HL-60/S4 treated with phorbol 12-myristate 13-acetate at 8.2 ng/mL for 4 days and 3 days (cell line): ENCODE results near the gene CNOT6L.

Source experiments
- in situ Hi-C: fragments of 300-500 bp; cut with MboI; formaldehyde crosslinking; loops from 2 replicates; pipeline ENCODE4 v1.15.0; 2022; ENCODE audit warnings: low sequenced_read_pairs

CNOT6L gene

DNA sequence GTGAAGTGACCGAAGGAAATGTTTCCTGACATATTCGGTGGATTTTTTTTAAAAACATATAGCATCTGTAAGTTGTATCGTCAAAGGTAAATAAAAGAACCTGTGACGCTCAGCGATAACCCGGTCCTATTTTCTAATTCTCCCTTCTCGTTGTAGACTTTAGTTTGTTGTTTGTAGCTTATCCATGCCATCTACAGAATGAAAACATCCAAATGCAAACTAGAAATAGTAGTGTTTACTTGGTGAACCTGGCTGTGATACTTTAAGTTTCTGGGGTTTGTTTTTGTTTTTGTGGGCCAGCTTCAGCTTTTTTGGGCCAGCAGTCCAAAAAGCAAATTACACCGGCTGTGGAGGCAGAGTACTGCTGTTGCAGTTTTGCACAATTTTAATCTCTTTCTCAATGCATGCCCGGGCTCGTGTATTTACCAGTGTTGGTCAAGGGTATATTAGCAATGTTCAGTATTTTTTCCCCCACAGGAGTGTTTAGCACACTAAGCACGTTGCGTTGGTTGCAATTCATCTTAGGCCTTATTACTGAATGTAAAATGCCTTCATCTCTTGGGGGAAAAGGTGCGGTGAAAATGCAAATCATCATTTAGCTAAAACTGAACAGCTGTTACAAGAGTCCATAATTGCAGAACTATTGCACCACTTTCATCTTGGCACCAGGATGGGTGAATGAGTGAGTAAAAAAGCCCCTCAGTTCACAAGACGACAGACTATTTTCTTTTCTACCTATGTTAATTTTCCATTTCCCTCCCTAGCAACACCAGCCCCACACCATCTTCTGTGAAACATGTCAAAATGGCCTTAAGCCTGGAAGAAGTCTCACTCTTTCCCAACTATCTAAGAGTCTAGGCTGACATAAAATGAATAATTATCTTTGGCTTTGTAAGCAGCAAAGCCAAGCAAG, 1.7 kb upstream of the CNOT6L start:
- in situ Hi-C loops, result no loop called here

DNA sequence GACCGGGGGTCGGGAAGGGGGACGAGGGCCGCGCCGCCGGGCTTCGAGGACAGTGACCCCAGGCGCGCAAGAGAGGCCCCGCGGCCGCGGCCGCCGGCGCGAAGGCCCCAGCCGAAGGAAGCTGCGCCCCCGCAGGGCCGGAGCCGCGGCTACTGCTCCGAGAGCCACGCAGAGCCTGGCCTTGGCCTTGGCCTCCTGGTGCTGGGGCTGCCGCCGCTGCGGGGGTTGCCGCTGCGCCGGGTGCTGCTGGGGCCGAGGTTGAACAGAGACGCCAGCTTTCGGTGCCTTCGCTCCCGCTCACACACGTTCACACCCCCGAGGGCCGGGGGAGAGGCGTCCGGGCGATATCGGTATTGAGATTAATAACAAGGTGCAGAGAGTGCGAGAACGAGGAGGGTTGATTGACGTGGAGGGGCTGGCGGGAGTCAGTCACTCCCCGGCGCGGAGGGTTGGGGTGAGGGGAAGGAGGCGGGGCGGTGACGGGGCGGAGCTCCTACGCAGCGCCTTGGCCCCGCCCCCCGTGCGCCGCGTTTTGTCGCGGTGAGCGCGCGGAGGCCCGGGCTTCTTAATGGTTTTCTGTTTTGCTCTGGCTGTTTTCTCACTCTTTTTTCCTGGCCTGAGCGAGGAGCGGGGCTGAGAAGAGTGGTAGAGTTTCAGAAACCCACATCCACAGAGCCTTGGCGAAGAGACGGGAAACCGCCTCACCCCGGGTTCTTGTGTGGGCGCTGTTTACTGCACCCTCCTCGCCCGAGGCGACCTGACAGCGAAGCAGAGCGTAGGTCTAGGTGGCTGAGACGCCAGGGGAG, 878 bp upstream of the CNOT6L start:
- in situ Hi-C loops, result no loop called here

DNA sequence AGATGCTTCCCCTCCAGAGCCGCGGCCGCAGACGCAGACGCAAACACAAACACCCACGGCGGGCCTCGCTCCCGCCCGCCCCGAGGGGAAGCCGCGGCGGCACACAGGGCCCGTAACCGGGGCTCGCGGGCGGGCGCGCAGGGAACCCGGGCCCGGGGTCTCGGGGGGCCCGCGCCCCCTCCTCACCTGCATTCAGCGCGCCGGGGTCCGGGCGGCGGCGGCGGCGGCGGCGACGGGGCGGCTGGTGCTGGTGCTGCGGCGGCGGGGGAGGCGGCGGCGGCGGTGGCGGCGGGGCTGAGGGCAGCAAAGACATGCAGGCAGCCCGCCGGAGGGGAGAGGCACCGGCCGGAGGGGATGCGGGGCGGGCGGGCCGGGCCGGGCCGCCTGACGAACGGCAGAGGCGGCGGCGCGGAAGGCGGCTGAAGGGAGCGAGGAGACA, 255 bp upstream of the CNOT6L start:
- in situ Hi-C loops, result no loop called here

DNA sequence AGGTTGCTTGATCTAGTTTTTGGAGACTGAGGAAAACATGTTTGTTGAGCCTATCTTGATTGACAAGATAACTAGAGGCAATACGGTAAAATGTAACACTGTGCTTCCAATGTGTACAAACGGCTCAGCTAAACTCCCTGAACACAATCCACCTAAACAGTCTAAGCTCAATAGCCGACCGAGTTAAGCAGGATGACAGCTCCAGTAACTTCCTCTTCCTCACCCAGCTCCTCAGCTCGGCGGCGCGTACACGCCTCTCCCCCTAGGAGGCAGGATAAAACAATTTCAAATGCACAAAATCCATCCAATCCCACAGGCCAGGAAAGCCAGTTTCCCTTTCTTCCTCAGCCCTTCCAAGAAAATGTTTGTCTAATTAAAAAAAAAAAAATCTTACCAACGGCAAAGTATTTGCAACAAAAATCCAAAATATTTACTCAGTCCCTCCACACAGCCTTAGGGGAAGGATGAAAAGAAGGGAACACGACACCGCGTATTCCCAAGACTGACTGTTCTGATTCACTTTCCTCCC, 1.0 kb downstream of the CNOT6L start:
- in situ Hi-C loops, result no loop called here

DNA sequence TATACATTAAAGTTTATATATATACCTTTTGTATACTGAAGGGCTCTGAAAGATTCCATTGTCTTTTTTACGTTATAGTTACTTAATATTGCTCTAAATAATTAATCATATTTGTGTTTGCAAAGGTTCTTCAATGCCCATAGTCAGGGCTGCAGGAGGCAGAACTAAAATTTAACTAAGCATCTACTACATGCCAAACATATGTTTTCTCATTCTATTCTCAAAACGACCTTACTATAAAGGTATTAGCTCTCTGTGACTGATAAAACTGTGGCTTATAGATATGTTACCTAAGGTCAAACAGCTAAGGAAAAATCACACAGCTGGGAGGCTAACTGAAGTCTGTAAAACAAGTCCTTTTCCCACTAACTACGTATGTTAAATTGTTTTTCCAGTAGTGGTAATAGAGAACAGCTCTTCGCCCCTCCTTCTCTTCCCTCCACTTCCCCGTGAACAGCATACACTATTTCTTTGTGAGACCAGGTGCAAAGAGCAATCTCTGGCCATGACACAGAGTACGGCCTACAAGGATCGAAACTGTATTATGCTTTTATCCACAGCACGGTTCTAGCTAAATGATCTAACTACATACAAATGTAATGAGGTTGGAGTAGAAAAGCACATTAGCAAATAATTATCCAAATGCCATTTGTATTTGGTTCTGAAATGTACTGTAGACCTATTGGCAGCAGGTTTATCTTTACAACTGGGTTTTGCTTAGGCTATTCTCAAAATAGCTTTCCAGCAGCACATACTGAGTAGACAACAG, 1.7 kb downstream of the CNOT6L start:
- in situ Hi-C loops, result no loop called here

DNA sequence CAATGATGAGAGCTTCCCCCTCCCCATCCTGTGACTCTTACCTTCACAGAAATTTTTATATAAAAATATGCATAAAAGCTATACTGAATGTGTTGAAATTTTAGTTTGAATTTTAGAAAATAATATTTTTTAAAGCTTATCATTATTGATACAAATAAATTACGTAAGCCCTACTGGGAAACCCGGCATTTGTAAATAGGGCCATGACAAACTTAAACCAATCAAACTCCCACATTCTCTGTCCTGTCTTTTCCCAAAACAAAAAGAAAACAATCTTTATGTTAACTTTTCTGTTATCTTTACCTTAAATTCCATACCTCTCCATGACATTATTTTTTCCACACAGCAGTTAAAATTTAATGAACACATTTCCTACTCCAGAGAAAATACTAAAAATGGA, 2.6 kb downstream of the CNOT6L start:
- in situ Hi-C loops, result no loop called here

DNA sequence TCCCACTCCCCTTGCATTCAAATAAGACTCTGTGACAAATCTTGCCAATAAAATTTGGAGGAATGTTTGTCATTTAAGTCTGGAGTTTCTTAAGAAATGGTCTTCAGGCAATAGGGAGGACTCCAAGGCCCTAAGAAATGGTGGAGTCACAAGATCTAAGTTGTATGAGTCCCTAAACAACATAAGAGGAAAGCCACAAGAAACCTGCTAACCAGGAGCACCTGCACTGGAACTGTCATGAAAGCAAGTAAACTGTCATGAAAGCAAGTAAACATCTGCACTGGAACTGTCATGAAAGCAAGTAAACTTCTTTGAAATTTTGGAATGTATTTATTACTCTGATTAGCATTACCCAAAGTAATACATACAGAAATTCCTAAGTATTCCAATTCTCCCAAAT, 3.5 kb downstream of the CNOT6L start:
- in situ Hi-C loops, result no loop called here

DNA sequence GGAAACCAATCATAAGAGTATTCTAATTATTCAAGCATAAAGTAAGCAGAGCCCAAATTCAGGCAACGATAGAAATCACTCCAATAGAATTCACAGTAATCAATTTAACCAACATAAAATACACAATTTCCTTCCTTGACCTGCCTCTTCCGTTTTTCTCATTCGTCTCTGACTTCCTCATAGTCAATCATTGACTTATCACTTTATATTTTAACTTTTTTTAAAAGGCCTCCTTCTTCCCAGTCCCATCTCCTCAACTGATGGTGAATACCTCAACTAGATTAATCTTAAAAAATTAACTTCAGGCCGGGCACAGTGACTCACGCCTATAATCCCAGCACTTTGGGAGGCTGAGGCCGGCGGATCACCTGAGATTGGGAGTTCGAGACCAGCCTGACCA, 13.3 kb downstream of the CNOT6L start:
- in situ Hi-C loops, result no loop called here

DNA sequence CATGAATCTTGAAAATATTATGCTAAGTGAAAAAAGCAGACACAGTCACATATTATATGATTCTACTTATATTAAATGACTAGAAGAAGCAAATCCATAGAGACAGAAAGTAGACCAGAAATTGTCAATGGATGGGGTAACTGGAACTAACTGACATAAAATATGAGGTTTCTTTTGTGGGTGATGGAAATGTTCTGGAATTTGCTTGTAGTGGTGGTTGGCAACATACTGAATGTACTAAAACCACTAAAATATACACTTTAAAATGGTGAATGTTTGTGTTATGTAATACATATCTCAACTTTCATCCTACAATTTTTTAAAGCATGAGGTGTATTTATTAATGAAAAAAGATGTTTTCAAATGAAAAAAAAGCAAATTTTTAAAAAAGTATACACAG, 14.7 kb downstream of the CNOT6L start:
- in situ Hi-C loops, result no loop called here

DNA sequence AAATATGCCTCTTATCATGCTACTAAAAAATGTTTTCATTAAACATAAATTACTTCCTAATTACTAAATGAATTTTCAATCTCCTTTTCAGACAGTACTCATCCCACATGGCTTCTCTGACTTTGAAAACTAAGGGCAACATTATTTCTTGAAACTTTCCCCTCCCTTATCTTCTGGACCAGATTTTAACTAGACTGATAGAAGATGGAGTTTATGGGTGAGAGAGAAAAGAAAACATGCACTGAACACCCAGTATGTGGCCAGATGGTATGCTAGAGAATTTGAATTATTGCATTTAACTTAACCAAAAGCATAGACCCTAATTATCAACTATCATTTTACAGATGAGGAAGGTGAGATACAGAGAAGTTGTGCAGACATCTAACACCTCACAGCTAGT, 16.8 kb downstream of the CNOT6L start:
- in situ Hi-C loops, result no loop called here

DNA sequence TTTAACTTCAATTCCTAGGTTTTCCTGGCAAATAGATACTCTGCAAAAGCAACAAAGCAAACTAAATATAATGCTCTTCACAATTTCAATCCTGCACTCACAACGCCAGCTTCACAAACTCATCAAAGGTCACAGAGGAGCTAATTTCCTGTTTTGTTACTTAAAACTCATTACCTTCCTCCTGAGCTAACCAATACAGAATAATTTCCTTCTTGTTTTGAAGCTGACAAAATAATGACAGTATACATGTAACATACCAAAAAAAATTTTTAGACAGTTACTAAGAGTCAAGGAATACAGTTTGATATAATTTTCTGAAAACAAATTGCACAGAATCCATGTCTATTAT, 17.9 kb downstream of the CNOT6L start:
- in situ Hi-C loops, result no loop called here

DNA sequence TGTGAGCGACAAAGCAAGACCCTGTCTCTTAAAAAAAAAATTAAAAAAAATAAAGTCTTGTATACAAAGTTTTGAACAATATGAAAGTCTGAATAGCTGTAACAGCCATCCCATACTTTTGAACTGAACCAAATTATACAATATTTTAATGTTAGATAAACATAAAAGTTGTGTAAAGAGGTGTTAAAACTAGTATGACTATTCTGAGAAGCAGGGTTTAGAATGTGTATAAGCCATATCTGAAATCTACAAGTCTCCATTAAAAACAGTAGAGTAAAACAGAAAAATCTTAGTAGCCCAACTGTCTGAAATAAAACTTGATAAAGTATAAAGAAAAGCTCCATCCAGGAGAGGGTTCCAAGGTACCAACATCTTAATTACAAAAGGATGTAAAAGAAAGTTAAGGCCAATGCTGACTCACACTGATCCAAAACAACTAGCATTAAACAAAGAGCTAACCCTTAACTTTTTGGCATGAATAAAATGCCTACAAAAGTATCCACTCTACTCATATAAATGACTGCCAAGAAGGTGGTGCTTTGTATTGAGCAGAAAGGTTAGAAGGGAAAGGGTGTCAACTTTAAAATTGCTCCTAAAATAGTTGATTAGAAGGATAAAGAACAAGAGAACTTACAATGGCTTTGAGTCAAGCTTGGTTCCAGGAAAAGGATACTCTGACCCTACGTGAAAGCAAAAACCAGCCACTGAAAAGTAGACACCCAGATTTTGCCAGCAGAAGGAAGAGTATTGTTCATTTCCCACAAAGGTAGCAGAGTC, 18.5 kb downstream of the CNOT6L start:
- in situ Hi-C loops, result no loop called here

DNA sequence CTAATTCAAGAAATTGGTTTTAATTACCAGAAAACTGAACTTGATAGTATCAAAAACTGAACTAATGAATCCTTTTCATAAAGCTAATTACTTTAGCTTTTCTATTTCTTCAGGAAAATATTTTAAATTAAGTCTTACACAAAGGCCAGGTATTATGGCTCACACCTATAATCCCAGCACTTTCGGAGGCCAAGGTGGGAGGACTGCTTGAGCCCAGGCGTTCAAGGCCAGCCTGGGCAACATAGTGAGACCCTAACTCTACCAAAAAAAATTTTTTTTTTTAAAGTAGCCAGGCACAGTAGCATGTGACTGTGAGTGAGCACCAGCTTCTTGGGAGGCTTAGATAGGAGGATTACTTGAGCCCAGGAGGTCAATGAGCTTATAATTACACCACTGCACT, 19.1 kb downstream of the CNOT6L start:
- in situ Hi-C loops, result no loop called here

DNA sequence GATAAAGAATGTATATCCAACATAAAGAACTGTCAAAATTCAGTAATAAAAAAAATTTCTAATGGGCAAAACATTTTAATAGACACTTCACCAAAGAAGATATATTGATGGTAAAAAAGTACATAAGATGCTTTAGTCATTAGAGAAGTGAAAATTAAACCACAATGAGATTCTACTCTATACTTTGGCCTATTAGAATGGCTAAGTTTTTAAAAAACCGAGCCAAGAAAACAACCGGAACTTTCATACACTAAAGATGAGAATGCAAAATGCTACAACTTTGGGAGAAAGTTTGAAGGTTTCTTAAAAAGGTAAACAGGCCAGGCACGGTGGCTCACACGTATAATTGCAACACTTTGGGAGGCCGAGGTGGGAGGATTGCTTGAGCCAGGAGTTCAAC, 20.8 kb downstream of the CNOT6L start:
- in situ Hi-C loops, result no loop called here

DNA sequence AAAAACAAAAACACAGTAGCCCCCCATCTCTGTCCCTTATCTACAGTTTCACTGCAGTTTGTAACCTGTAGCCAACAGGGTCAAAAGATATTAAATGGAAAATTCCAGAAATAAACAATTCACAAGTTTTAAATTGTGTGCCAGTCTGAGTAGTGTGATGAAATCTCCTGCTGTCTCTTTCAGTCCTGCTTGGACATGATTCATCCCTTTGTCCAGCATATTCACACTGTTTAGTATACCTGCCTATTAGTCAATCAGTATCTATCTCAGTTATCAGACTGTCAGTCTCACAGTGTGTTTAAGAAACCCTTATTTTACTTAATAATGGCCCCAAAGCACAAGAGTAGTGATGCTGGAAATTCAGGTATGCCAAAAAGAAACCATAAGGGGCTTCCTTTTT, 21.9 kb downstream of the CNOT6L start:
- in situ Hi-C loops, result no loop called here

DNA sequence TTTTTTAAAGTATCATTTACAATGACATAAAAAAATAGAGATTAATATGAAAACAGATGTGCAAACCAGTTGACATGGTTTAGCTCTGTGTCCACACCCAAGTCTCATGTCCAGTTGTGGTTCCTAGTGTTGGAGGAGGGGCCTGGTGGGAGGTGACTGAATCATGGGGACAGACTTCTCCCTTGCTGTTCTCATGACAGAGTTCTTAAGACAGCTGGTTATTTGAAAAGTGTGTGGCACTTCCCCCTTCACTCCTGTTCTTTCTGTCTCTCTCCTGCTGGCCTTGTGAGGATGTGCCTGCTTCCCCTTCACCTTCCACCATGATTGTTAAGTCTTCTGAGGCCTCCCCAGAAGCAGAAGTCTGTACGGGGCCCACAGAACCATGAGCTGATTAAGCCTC, 23.8 kb downstream of the CNOT6L start:
- in situ Hi-C loops, result no loop called here

DNA sequence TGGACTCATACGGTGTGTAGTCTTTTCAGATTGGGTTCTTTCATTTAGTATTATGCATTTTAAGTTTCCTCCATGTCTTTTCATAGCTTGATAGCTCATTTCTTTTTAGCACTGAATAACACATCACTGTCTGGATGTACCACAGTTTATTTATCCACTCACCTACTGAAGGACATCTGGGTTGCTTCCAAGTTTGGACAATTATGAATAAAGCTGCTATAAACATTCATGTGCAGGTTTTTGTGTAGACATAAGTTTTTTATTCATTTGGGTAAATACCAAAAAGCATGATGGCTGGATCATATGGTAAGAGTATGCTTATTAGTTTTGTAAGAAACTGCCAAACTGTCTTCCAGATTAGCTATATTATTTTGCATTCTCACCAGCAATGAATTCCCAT, 29.0 kb downstream of the CNOT6L start:
- in situ Hi-C loops, result no loop called here

DNA sequence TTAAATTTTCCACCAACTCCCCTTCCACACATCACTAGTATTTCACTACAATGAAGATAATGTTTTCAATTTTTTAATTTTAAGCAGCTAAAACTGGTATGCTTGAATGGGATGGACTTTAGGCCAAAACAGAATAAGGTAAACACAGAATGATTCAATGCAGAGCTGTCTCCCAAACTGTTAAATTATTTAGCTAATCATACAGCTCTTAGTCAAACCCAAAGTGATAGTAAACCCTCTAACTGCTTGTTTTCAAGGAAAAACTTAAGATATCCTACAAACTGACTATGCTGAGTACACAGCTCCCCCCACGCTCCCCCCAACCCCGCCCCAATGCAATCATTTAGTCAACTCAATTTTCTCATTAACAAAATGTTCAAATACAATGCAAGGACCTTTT, 30.2 kb downstream of the CNOT6L start:
- in situ Hi-C loops, result no loop called here

DNA sequence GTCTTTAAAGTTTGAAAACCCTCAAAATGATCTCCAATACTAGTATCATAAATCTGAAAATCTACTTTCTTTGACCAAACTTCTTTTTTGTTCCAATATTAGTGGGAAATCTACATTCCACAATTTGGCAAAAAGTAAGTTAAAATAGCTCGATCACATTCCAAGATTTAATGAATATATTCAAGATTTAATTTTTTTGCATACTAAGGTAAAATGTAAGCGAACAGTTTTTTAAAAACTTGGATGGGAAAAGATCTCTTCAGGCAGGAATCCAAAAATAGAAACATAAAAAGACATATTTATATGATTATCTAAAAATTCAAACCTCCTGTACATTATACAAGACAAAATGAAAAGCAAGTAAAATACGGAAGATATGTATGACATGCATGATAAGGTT, 31.2 kb downstream of the CNOT6L start:
- in situ Hi-C loops, result no loop called here

DNA sequence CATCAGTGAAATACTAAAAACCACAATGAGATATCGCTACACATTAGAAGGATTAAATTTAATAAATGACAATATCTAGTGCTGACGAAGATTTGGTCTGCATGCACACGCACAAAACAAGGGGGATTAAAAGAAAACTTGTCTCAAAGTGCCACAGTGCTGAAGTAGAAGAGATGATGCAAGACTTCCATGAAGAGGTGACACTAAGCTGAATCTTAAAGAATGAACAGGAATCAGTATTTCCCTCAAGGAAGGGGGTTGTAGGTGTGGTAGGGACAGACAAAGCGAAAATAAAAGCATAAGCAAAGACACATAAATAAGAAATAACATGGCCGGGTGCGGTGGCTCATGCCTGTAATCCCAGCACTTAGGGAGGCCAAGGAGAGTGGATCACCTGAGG, 33.5 kb downstream of the CNOT6L start:
- in situ Hi-C loops, result no loop called here

DNA sequence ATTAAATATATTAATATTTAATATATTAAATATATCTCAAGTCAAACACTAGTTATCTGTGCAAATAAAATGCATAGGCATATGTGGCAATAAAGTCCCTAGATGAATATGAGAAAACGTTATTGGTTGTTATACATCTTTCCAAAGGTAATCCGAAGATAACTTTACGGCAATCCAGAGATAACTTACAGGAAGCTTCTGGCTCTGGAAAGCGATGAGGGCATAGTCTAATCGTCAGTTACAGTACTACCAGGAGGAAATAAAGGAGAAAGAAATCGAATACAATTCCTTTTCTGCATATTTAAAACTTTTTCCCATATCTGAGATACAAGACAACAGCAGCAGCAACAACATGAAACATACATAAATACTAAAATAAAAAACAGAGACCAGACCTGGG, 35.3 kb downstream of the CNOT6L start:
- in situ Hi-C loops, result no loop called here
